Fibroblast of the aortic adventitia (primary cell): ENCODE results near the gene CTSZ. TPM values are rescaled to one million over a fixed set of nuclear protein-coding genes. Genes with fewer than 3 reads are reported as not detected.

ENCODE experiments used
- DNase-seq: peaks from one replicate; pipeline ENCODE4 v3.0.0-alpha.2; 2010; ENCODE audit warnings: low read depth
- H3K4me3 ChIP-seq: 2 replicates; pipeline ENCODE4 v1.5.1; 2011; ENCODE audit warnings: low read depth, mild to moderate bottlenecking, control low read depth, low read length, moderate library complexity
- CTCF ChIP-seq: IDR thresholded peaks from 2 replicates; pipeline ENCODE4 v1.5.1; 2011; ENCODE audit warnings: mild to moderate bottlenecking, low read length, control low read depth, inconsistent platforms; ENCODE audit not compliant: insufficient read depth
- total RNA-seq: library from RNA; depleted of rRNA; stranded (reverse); fragments of >200 nt; gene quantifications from 2 replicates; pipeline ENCODE4 v1.2.3, GENCODE V29; 2012; ENCODE audit warnings: low replicate concordance

The CTSZ gene
- total RNA-seq, 1 donor, result 51.0 TPM

- DNase-seq, result no peak
- TF ChIP-seq CTCF, result no peak
- H3K4me3 ChIP-seq, result no peak overlapping the region
Measured at GRCh38 chr20:59007665-59008511, 834 bp upstream of the CTSZ start.

- DNase-seq, result no peak
- no peak for TF ChIP-seq CTCF
- H3K4me3 ChIP-seq, result peak overlapping the region; percentile 73
Measured at GRCh38 chr20:59006167-59006863, 739 bp downstream of the CTSZ start.

GRCh38 chr20:59005523-59006166 lies 1.4 kb downstream of the CTSZ start:
- TF ChIP-seq CTCF, result no peak
- no peak for DNase-seq
- H3K4me3 ChIP-seq, result peak overlapping the region; percentile 73

- no peak for TF ChIP-seq CTCF
- no peak for DNase-seq
- H3K4me3 ChIP-seq, result no peak overlapping the region
Measured at GRCh38 chr20:59004763-59005522, 2.1 kb downstream of the CTSZ start.

GRCh38 chr20:59004493-59004762 lies 2.6 kb downstream of the CTSZ start:
- no peak overlapping the region for H3K4me3 ChIP-seq
- no peak for TF ChIP-seq CTCF
- DNase-seq, result no peak

DNA sequence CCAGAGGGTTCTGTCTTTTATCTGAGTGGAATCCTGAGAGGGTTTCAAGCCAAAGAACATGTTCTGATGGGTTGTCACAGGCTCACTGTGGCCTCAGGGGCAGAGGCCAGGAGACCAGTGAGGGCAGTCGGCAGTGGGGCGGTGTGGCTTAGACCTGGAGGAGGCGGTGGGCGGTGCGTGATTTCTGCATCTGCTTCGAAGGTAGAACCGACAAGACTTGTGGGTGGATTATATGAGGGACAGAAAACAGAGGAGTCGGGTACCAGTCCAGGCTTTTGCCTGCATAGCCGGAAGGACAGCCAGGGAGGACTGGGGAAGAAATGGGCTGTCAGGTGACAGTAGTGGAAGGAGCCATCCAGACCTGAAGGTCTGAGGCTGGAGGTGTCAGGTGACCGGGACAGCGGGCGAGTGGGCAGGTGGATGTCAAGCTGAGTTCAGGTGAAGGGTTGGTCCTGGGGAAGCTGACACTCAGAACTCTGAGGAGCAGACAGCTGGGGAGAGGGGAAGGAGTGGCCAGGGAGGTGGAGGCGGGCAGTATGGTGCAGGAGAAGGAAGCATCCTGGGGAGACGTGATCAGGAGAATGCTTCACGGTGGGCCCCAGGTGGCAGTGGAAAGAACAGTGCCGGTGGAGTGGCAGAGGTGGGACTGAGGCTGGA lies 3.1 kb downstream of the CTSZ start:
- H3K4me3 ChIP-seq, result no peak overlapping the region
- DNase-seq, result no peak
- TF ChIP-seq CTCF, result no peak
